HCT116 (cell line): ENCODE results near the gene ZNF536. TPM values are rescaled to one million over a fixed set of nuclear protein-coding genes. Genes with fewer than 3 reads are reported as not detected.

ENCODE experiments used
- ATAC-seq: fragments of 200-7000 bp; cut with Tn5 transposase; 2 replicates; pipeline ENCODE4 v1.9.1; 2020; ENCODE audit warnings: mild to moderate bottlenecking, moderate library complexity
- BruUV-seq: library from RNA; stranded (reverse); fragments of 400-500 nt; replicated peaks from 2 replicates; lab custom pipeline; 2021; lab: Mats Ljungman, UMichigan
- CTCF ChIA-PET: fragments of 300-600 bp; sonication (Branson Sonifier 250); formaldehyde crosslinking; loops from one replicate; lab custom pipeline; 2021; ENCODE audit warnings: antibody characterized with exemption; lab: Charles Lee
- POLR2A ChIA-PET: fragments of 300-600, 350-600 bp; sonication (Branson Sonifier 250); formaldehyde crosslinking; loops from one replicate; lab custom pipeline; 2021; ENCODE audit warnings: antibody characterized with exemption; lab: Charles Lee
- RAD21 ChIA-PET, 2 experiments: fragments of 300-600 bp; sonication (Branson Sonifier 250); formaldehyde crosslinking; loops; one replicate each; lab custom pipeline; 2023; ENCODE audit warnings: low total read pairs in 2 of 2; ENCODE audit not compliant: uncharacterized antibody in 2 of 2, unreplicated experiment in 2 of 2, low non-redundant PET in 1 of 2; lab: Charles Lee
- DNase-seq: peaks from one replicate; pipeline ENCODE4 v3.0.0-alpha.2; 2010; ENCODE audit warnings: low read depth, low spot score
- H2AFZ ChIP-seq: fragments of 200-600 bp; shearing (Covaris generic), sonication (generic); 2 replicates; pipeline ENCODE4 v1.6.1; 2017; ENCODE audit warnings: low read depth, mixed run types, mixed read lengths, antibody characterized with exemption, low read length; ENCODE audit not compliant: poor library complexity, severe bottlenecking
- H3K27ac ChIP-seq: 2 replicates; pipeline ENCODE4 v1.5.1; 2012; ENCODE audit warnings: low read depth, low read length
- H3K27me3 ChIP-seq: fragments of 200-600 bp; sonication (generic); 2 replicates; pipeline ENCODE4 v1.6.1; 2016; ENCODE audit warnings: mixed run types, low read length, mixed read lengths; ENCODE audit not compliant: insufficient read depth
- H3K36me3 ChIP-seq, 2 experiments: fragments of 200-500 bp in 1 of 2; fragments of 200-600 bp in 1 of 2; sonication (Bioruptor generic) in 1 of 2; sonication (generic) in 1 of 2; 2 replicates each; pipeline versions ENCODE4 v1.5.1 to v1.6.1; 2014 to 2016; ENCODE audit warnings: low read length in 2 of 2, inconsistent platforms in 1 of 2, mixed read lengths in 1 of 2, mixed run types in 1 of 2; ENCODE audit not compliant: insufficient read depth in 2 of 2, control insufficient read depth in 1 of 2
- H3K4me1 ChIP-seq, 2 experiments: fragments of 200-600 bp in 1 of 2; sonication (generic) in 1 of 2; 2 replicates each; pipeline versions ENCODE4 v1.5.1 to v1.6.1; 2012 to 2017; ENCODE audit warnings: low read length in 2 of 2, inconsistent platforms in 1 of 2, mild to moderate bottlenecking in 1 of 2, mixed read lengths in 1 of 2, mixed run types in 1 of 2, moderate library complexity in 1 of 2; ENCODE audit not compliant: insufficient read depth in 2 of 2, control insufficient read depth in 1 of 2
- H3K4me2 ChIP-seq: fragments of 200-600 bp; sonication (generic); 2 replicates; pipeline ENCODE4 v1.6.1; 2017; ENCODE audit warnings: mixed run types, low read length, mixed read lengths
- H3K4me3 ChIP-seq, 2 experiments: fragments of 200-600 bp in 1 of 2; sonication (generic) in 1 of 2; replicated peaks in 1 of 2; 2 replicates each; pipeline ENCODE4 v1.5.1; 2011 to 2016; ENCODE audit warnings: low read length in 2 of 2, control low read depth in 1 of 2, low read depth in 1 of 2, mild to moderate bottlenecking in 1 of 2, mixed read lengths in 1 of 2, mixed run types in 1 of 2
- H3K79me2 ChIP-seq: fragments of 200-600 bp; sonication (generic); 2 replicates; pipeline ENCODE4 v1.6.1; 2017; ENCODE audit warnings: mild to moderate bottlenecking, mixed run types, low read length, moderate library complexity, mixed read lengths; ENCODE audit not compliant: insufficient read depth
- H3K9ac ChIP-seq: fragments of 200-600 bp; sonication (generic); 2 replicates; pipeline ENCODE4 v1.6.1; 2016; ENCODE audit warnings: low read length, mixed read lengths
- H3K9me2 ChIP-seq: fragments of 200-600 bp; sonication (generic), shearing (Covaris generic); 2 replicates; pipeline ENCODE4 v1.6.1; 2017; ENCODE audit warnings: mixed run types, mild to moderate bottlenecking, moderate library complexity; ENCODE audit not compliant: insufficient read depth
- H3K9me3 ChIP-seq, 2 experiments: fragments of 200-500 bp in 1 of 2; fragments of 200-600 bp in 1 of 2; sonication (Bioruptor generic) in 1 of 2; sonication (generic) in 1 of 2; 2 replicates each; pipeline ENCODE4 v1.6.1; 2014 to 2017; ENCODE audit warnings: low read length in 2 of 2, mixed read lengths in 2 of 2, inconsistent platforms in 1 of 2, low read depth in 1 of 2, mild to moderate bottlenecking in 1 of 2, mixed run types in 1 of 2, moderate library complexity in 1 of 2; ENCODE audit not compliant: control insufficient read depth in 1 of 2, insufficient read depth in 1 of 2
- H4K20me1 ChIP-seq: fragments of 200-600 bp; sonication (generic), shearing (Covaris generic); 2 replicates; pipeline ENCODE4 v1.6.1; 2017; ENCODE audit warnings: mixed run types, mild to moderate bottlenecking, moderate library complexity; ENCODE audit not compliant: insufficient read depth
- CEBPB ChIP-seq: IDR thresholded peaks from 2 replicates; pipeline ENCODE4 v1.6.1; 2012; ENCODE audit warnings: low read depth
- EGR1 ChIP-seq: IDR thresholded peaks from 2 replicates; pipeline ENCODE4 v1.6.1; 2012; ENCODE audit warnings: low read depth
- EZH2 ChIP-seq: fragments of 200-600 bp; sonication (generic); IDR thresholded peaks from 2 replicates; pipeline ENCODE4 v1.6.1; 2017; ENCODE audit warnings: antibody characterized with exemption, mixed run types
- EZH2phosphoT487 ChIP-seq: fragments of 200-600 bp; IDR thresholded peaks from 2 replicates; pipeline ENCODE4 v1.6.1; 2018; ENCODE audit warnings: antibody characterized with exemption, borderline replicate concordance
- FOSL1 ChIP-seq: IDR thresholded peaks from 2 replicates; pipeline ENCODE4 v1.6.1; 2012; ENCODE audit warnings: low read depth
- MAX ChIP-seq: IDR thresholded peaks from 2 replicates; pipeline ENCODE4 v1.6.1; 2012
- POLR2A ChIP-seq: IDR thresholded peaks from 2 replicates; pipeline ENCODE4 v1.7.0; 2011; ENCODE audit warnings: borderline replicate concordance; ENCODE audit not compliant: insufficient read depth, insufficient read length; ENCODE audit errors: extremely low read depth
- RAD21 ChIP-seq: IDR thresholded peaks from 2 replicates; pipeline ENCODE4 v1.6.1; 2012; ENCODE audit warnings: low read depth, mild to moderate bottlenecking
- REST ChIP-seq: IDR thresholded peaks from 2 replicates; pipeline ENCODE4 v1.6.1; 2012; ENCODE audit warnings: low read depth
- SIN3A ChIP-seq: IDR thresholded peaks from 2 replicates; pipeline ENCODE4 v1.6.1; 2012; ENCODE audit warnings: low read depth
- SRF ChIP-seq: IDR thresholded peaks from 2 replicates; pipeline ENCODE4 v1.6.1; 2012; ENCODE audit warnings: low read depth
- TCF7L2 ChIP-seq: IDR thresholded peaks from 2 replicates; pipeline ENCODE4 v1.7.0; 2011; ENCODE audit warnings: borderline replicate concordance, inconsistent platforms; ENCODE audit not compliant: insufficient read depth, insufficient read length; ENCODE audit errors: extremely low read depth
- YY1 ChIP-seq: IDR thresholded peaks from 2 replicates; pipeline ENCODE4 v1.6.1; 2011; ENCODE audit warnings: low read length, low read depth, moderate library complexity, mild to moderate bottlenecking; ENCODE audit not compliant: insufficient replicate concordance; ENCODE audit errors: extremely low read depth
- ZBTB33 ChIP-seq: IDR thresholded peaks from 2 replicates; pipeline ENCODE4 v1.6.1; 2011; ENCODE audit warnings: mild to moderate bottlenecking, low read length, moderate library complexity; ENCODE audit not compliant: insufficient replicate concordance; ENCODE audit errors: extremely low read depth
- ZNF274 ChIP-seq: fragments of 200-500 bp; sonication (Bioruptor generic); IDR thresholded peaks from 2 replicates; pipeline ENCODE4 v1.6.1; 2014; ENCODE audit warnings: mild to moderate bottlenecking, low read depth, low read length, inconsistent platforms
- intact Hi-C: fragments of 100-400 bp; cut with micrococcal nuclease; formaldehyde crosslinking; loops from 2 replicates; pipeline ENCODE4 v1.10.0; 2022
- total RNA-seq: library from RNA; stranded (reverse); gene quantifications from one replicate; pipeline ENCODE4 v1.2.1, GENCODE V29; 2021; ENCODE audit not compliant: unreplicated experiment

Gene ZNF536
- total RNA-seq, 1 experiment from 2014 or later = not detected

GRCh38 chr19:30512176-30513081 is 140.2 kb downstream of the ZNF536 start:
- H3K4me1 ChIP-seq = no peaks in the 10 kb centered on the region
- H4K20me1 ChIP-seq = no peaks in the 10 kb centered on the region
- intact Hi-C loops = no loop called here
- no peak overlapping the region for H3K27ac ChIP-seq
- no TSS peak for BruUV-seq
- H3K79me2 ChIP-seq = no peaks in the 10 kb centered on the region
- H2AFZ ChIP-seq = no peak overlapping the region
- no peak for DNase-seq
- no peak overlapping the region for H3K4me3 ChIP-seq
- 0 out of 2 replicates have a peak, but pooled peaks cover 3% of the 10 kb centered on the region for H3K27me3 ChIP-seq
- H3K9ac ChIP-seq = no peak overlapping the region
- POLR2A ChIA-PET = no interaction called here
- ATAC-seq = no peak
- no peaks in the 10 kb centered on the region for H3K9me2 ChIP-seq
- CTCF ChIA-PET = no interaction called here
- no peak overlapping the region for H3K4me2 ChIP-seq
- TF ChIP-seq YY1 = no peak
- no peak for TF ChIP-seq SIN3A
- no peak for TF ChIP-seq ZBTB33
- TF ChIP-seq FOSL1 = no peak
- no peak for TF ChIP-seq EZH2phosphoT487
- TF ChIP-seq EGR1 = no peak
- TF ChIP-seq MAX = no peak
- no peak for TF ChIP-seq TCF7L2
- TF ChIP-seq RAD21 = no peak
- no peak for TF ChIP-seq SRF
- no peak for TF ChIP-seq EZH2
- no peak for TF ChIP-seq CEBPB
- TF ChIP-seq ZNF274 = no peak
- TF ChIP-seq REST = no peak
- no peak for TF ChIP-seq POLR2A
- no peaks in the 10 kb centered on the region for H3K9me3 ChIP-seq
- H3K36me3 ChIP-seq = no peaks in the 10 kb centered on the region
- RAD21 ChIA-PET = no interaction called here
